Neural cell (in vitro differentiated cells): ENCODE data around the gene RIN3. TPM values are rescaled to one million over a fixed set of nuclear protein-coding genes. Genes with fewer than 3 reads are reported as not detected.

ENCODE experiments used
- H2AFZ ChIP-seq: fragments of 200-600, 300-800 bp; sonication (generic), shearing (Covaris generic); 2 replicates; pipeline ENCODE4 v1.6.0; 2014; ENCODE audit warnings: low read depth, mild to moderate bottlenecking, antibody characterized with exemption, low read length, moderate library complexity
- H3F3A ChIP-seq: fragments of 200-600 bp; shearing (Covaris generic); 2 replicates; pipeline ENCODE4 v1.6.1; 2016; ENCODE audit warnings: mild to moderate bottlenecking, moderate library complexity, mixed read lengths, antibody characterized with exemption, low read length; ENCODE audit not compliant: insufficient read depth, poor library complexity, severe bottlenecking
- H3K27ac ChIP-seq: fragments of 200-600, 300-800 bp; sonication (generic), shearing (Covaris generic); 2 replicates; pipeline ENCODE4 v1.5.1; 2014; ENCODE audit warnings: mild to moderate bottlenecking, low read length, moderate library complexity
- H3K27me3 ChIP-seq: fragments of 300-800, 200-600 bp; sonication (generic), shearing (Covaris generic); 2 replicates; pipeline ENCODE4 v1.6.0; 2014; ENCODE audit warnings: mild to moderate bottlenecking, low read depth, low read length, moderate library complexity; ENCODE audit not compliant: insufficient read depth
- H3K36me3 ChIP-seq: fragments of 300-800, 200-600 bp; sonication (generic), shearing (Covaris generic); 2 replicates; pipeline ENCODE4 v1.5.1; 2014; ENCODE audit warnings: mild to moderate bottlenecking, antibody characterized with exemption, low read length, moderate library complexity; ENCODE audit not compliant: insufficient read depth
- H3K4me2 ChIP-seq: fragments of 300-800, 200-600 bp; sonication (generic), shearing (Covaris generic); 2 replicates; pipeline ENCODE4 v1.6.0; 2014; ENCODE audit warnings: mild to moderate bottlenecking, low read length
- H3K4me3 ChIP-seq: fragments of 300-800, 200-600 bp; sonication (generic), shearing (Covaris generic); 2 replicates; pipeline ENCODE4 v1.5.1; 2014; ENCODE audit warnings: mild to moderate bottlenecking, low read length, moderate library complexity
- H3K79me2 ChIP-seq: fragments of 200-600 bp; shearing (Covaris generic); replicated peaks from 2 replicates; pipeline ENCODE4 v1.6.0; 2014; ENCODE audit warnings: mild to moderate bottlenecking, low read length, moderate library complexity; ENCODE audit not compliant: insufficient read depth
- H3K9ac ChIP-seq: fragments of 300-800, 200-600 bp; sonication (generic), shearing (Covaris generic); 2 replicates; pipeline ENCODE4 v1.6.1; 2016; ENCODE audit warnings: mild to moderate bottlenecking, low read length, mixed read lengths
- H3K9me2 ChIP-seq: fragments of 200-600 bp; shearing (Covaris generic); 2 replicates; pipeline ENCODE4 v1.6.1; 2016; ENCODE audit warnings: mild to moderate bottlenecking, low read length, mixed read lengths; ENCODE audit not compliant: insufficient read depth
- H3K9me3 ChIP-seq: fragments of 200-600, 300-800 bp; sonication (generic), shearing (Covaris generic); 2 replicates; pipeline ENCODE4 v1.6.1; 2016; ENCODE audit warnings: mild to moderate bottlenecking, mixed run types, low read length, moderate library complexity, mixed read lengths
- H4K20me1 ChIP-seq: fragments of 200-600 bp; shearing (Covaris generic); 2 replicates; pipeline ENCODE4 v1.6.1; 2016; ENCODE audit warnings: mild to moderate bottlenecking, mixed run types; ENCODE audit not compliant: insufficient read depth
- CTCF ChIP-seq: fragments of 450-650 bp; IDR thresholded peaks from 2 replicates; pipeline ENCODE4 v1.5.1; 2014; ENCODE audit warnings: antibody characterized with exemption, mild to moderate bottlenecking, moderate library complexity; ENCODE audit not compliant: poor library complexity, severe bottlenecking
- EP300 ChIP-seq: fragments of 450-650 bp; conservative IDR thresholded peaks from 2 replicates; pipeline ENCODE4 v1.6.1; 2014; ENCODE audit warnings: antibody characterized with exemption, mild to moderate bottlenecking, moderate library complexity; ENCODE audit not compliant: poor library complexity, severe bottlenecking
- EZH2 ChIP-seq: fragments of 200-600, 300-800 bp; shearing (Covaris generic), sonication (generic); IDR thresholded peaks from 2 replicates; pipeline ENCODE4 v1.6.1; 2014; ENCODE audit warnings: antibody characterized with exemption, low read length, borderline replicate concordance, mild to moderate bottlenecking; ENCODE audit not compliant: insufficient read depth, poor library complexity, severe bottlenecking
- MXI1 ChIP-seq: fragments of 450-650 bp; conservative IDR thresholded peaks from 2 replicates; pipeline ENCODE4 v1.6.1; 2014; ENCODE audit warnings: antibody characterized with exemption, mild to moderate bottlenecking; ENCODE audit not compliant: poor library complexity, severe bottlenecking
- POLR2AphosphoS5 ChIP-seq: IDR thresholded peaks from 2 replicates; pipeline ENCODE4 v1.6.1; 2012
- RAD21 ChIP-seq: fragments of 450-650 bp; conservative IDR thresholded peaks from 2 replicates; pipeline ENCODE4 v1.6.1; 2014; ENCODE audit warnings: antibody characterized with exemption, mild to moderate bottlenecking, moderate library complexity
- REST ChIP-seq: IDR thresholded peaks from 2 replicates; pipeline ENCODE4 v1.6.1; 2012; ENCODE audit warnings: borderline replicate concordance
- SMC3 ChIP-seq: fragments of 450-650 bp; conservative IDR thresholded peaks from 2 replicates; pipeline ENCODE4 v1.6.1; 2014; ENCODE audit warnings: antibody characterized with exemption, mild to moderate bottlenecking, moderate library complexity; ENCODE audit not compliant: poor library complexity
- TAF1 ChIP-seq: IDR thresholded peaks from 2 replicates; pipeline ENCODE4 v1.6.1; 2012; ENCODE audit warnings: low read depth
- polyA plus RNA-seq: library from polyadenylated mRNA; depleted of rRNA; stranded (reverse); fragments of >200 nt; gene quantifications from 2 replicates; pipeline ENCODE4 v1.2.3, GENCODE V29; 2014

Gene RIN3
- polyA plus RNA-seq, 1 donor from 2014 or later: not detected

- Histone ChIP-seq H4K20me1 (no peaks in the 10 kb centered on the region), H3F3A (no peaks in the 10 kb centered on the region), H3K27ac (no peak overlapping the region), H3K4me3 (no peak overlapping the region), H3K9me2 (no peaks in the 10 kb centered on the region), H3K27me3 (no peaks in the 10 kb centered on the region), H2AFZ (no peak overlapping the region), H3K4me2 (no peak overlapping the region), H3K9me3 (no peaks in the 10 kb centered on the region), H3K36me3 (no peaks in the 10 kb centered on the region), H3K79me2 (no peaks in the 10 kb centered on the region), H3K9ac (no peak overlapping the region)
- no peak for TF ChIP-seq REST
- no peak for TF ChIP-seq SMC3
- TF ChIP-seq MXI1: no peak
- TF ChIP-seq TAF1: no peak
- no peak for TF ChIP-seq POLR2AphosphoS5
- no peak for TF ChIP-seq EP300
- no peak for TF ChIP-seq CTCF
- TF ChIP-seq EZH2: no peak
- TF ChIP-seq RAD21: no peak
These were observed 11.9 kb downstream of the RIN3 start for GRCh38 chr14:92525322-92526095.

GRCh38 chr14:92527721-92528120 is 14.1 kb downstream of the RIN3 start:
- no peak overlapping the region for H3K4me2 ChIP-seq
- H3F3A ChIP-seq: no peaks in the 10 kb centered on the region
- no peaks in the 10 kb centered on the region for H3K27me3 ChIP-seq
- TF ChIP-seq MXI1 (no peak), EP300 (no peak)
- no peaks in the 10 kb centered on the region for H4K20me1 ChIP-seq
- H3K79me2 ChIP-seq: no peaks in the 10 kb centered on the region
- no peaks in the 10 kb centered on the region for H3K36me3 ChIP-seq
- H3K9ac ChIP-seq: no peak overlapping the region
- no peak overlapping the region for H3K4me3 ChIP-seq
- H3K9me2 ChIP-seq: no peaks in the 10 kb centered on the region
- H2AFZ ChIP-seq: no peak overlapping the region
- no peaks in the 10 kb centered on the region for H3K9me3 ChIP-seq
- no peak overlapping the region for H3K27ac ChIP-seq
